ENCODE data around the gene USP48. TPM values are rescaled to one million over a fixed set of nuclear protein-coding genes. Genes with fewer than 3 reads are reported as not detected.

USP48 gene
- total RNA-seq, 4 donors from 2014 or later: 35.4 to 198 (median 50.7) TPM

DNA sequence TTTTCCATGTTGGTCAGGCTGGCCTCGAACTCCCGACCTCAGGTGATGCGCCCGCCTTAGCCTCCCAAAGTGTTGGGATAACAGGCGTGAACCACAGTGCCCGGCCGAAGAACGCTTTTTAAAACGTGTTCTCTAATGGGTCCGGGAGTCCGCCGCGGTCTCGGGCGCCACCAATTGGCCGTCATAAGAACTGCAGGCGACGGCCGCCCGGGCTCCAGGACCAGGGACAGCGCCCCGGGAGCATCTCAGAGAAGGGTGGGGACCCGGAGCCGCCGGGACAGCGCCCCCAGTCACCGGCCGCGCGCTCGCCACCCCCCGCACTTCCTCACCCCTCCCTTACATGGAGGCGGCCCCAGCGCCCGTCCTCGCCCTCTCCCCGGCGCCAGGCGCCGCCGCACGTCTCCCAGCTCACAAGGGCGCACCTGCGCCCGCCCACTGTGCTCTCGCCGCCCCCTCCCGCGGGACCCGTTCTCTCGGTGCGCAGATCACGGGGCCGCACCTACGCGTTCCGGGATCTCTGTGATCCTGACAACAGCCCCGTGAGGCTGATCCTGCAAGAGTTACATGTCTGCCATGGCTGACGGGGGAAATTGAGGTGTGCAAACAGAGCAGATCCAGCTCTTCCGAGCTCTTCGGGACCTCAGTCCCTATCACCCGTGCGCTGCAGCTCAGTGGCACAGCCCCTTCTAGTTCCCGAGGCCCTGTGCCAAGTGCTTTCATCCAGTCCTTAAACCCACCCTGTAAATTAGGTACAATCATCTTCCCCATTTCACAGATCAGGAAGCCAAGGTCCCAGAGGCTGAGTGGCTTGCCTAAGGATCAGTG lies 123.6 kb downstream of the USP48 start:
- H3K27me3 ChIP-seq: no peaks in the 10 kb centered on the region
- DNase-seq: peak; percentile 61 to 89 (median 85)
- peaks cover 0 to 4% (median 2%) of the 10 kb centered on the region in 4 donors for H3K4me1 ChIP-seq
- no peak overlapping the region for H3K27ac ChIP-seq
- H3K4me3 ChIP-seq: peak overlapping the region in 1 of 4 donors; percentile 24
- TF ChIP-seq POLR2A (IDR thresholded peaks at IDR 0.05) (no peak), CTCF (IDR thresholded peaks at IDR 0.05) (peak; percentile 56 to 98 (median 94))
- no peaks in the 10 kb centered on the region for H3K9me3 ChIP-seq
- H3K36me3 ChIP-seq: no peaks in the 10 kb centered on the region

DNA sequence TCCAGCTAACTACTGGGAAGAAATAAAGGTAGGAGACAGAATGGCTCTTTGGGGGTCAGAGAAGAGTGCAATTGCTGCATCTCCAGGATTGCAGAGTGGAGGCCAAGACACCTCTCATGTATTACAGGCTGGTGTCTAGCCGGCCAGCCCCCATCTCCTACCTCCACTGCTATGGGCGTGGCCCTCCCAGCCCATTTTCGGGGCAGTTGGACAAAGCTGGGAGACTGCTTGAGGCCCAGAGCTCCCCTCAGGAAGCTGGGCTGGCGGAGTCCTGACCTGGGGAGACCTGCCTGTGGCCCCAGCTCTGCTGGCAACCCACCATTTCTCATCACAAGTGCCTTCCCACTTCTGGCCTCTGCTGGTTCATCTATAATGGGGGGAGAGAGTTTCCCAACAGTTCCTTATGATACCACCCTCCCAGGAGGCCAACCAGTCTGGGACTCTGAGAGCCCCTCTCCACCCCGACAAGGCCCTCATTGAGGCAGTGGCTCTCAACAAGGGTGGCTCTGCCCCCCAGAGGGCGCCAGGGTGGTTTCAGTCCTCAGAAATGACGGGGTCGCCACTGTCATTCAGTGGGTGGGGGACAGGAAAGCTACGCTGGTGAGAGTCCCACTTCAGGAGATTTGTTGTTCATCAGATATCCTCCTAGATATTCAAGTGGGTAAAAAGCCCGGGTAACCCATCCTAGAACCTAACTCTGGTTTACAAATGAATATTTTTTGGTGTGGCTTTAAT lies 125.3 kb downstream of the USP48 start:
- peak in 1 of 3 donors; percentile 36 for DNase-seq
- no peaks in the 10 kb centered on the region for H3K9me3 ChIP-seq
- no peak overlapping the region for H3K27ac ChIP-seq
- no peaks in the 10 kb centered on the region for H3K36me3 ChIP-seq
- TF ChIP-seq CTCF (IDR thresholded peaks at IDR 0.05): no peak
- no peak for TF ChIP-seq POLR2A (IDR thresholded peaks at IDR 0.05)
- no peak overlapping the region for H3K4me3 ChIP-seq
- peaks cover 0 to 4% (median 2%) of the 10 kb centered on the region in 4 donors for H3K4me1 ChIP-seq
- H3K27me3 ChIP-seq: no peaks in the 10 kb centered on the region

- H3K36me3 ChIP-seq: no peaks in the 10 kb centered on the region
- H3K27me3 ChIP-seq: no peaks in the 10 kb centered on the region
- peaks cover 4 to 11% (median 8%) of the 10 kb centered on the region in 4 donors for H3K4me1 ChIP-seq
- TF ChIP-seq POLR2A (IDR thresholded peaks at IDR 0.05) (no peak), CTCF (IDR thresholded peaks at IDR 0.05) (peak in 1 of 6 experiments; percentile 4)
- H3K4me3 ChIP-seq: no peak overlapping the region
- peak in 1 of 3 donors; percentile 35 for DNase-seq
- no peak overlapping the region for H3K27ac ChIP-seq
- H3K9me3 ChIP-seq: no peaks in the 10 kb centered on the region
Measured at GRCh38 chr1:21655748-21656147, 127.2 kb downstream of the USP48 start.

DNA sequence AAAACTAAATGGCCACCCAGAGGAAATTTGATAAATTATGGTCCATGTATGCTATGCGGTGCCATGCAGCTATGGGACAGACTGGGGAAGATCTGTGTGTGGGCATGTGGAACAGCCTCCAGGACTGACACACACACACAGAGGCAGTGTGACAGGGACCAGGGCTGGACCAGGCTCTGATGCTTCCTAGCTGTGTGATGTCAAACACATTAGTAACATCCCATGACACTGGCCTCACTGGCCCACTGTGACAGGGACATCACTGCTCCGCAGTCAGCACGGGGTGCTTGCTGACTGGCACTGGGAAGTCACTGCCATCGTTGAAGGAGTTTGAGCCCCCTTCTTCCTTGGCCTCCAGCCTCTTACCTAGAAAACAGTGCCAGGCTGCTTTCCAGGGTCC lies 127.7 kb downstream of the USP48 start:
- Histone ChIP-seq H3K27me3 (no peaks in the 10 kb centered on the region), H3K9me3 (no peaks in the 10 kb centered on the region), H3K4me1 (peaks cover 4 to 13% (median 8%) of the 10 kb centered on the region in 4 donors), H3K4me3 (no peak overlapping the region), H3K27ac (no peak overlapping the region), H3K36me3 (no peaks in the 10 kb centered on the region)
- DNase-seq: peak in 1 of 3 donors; percentile 22
- no peak for TF ChIP-seq POLR2A (IDR thresholded peaks at IDR 0.05)
- TF ChIP-seq CTCF (IDR thresholded peaks at IDR 0.05): no peak

GRCh38 chr1:21654209-21654608 lies 128.7 kb downstream of the USP48 start:
- Histone ChIP-seq H3K27ac (no peak overlapping the region), H3K9me3 (no peaks in the 10 kb centered on the region), H3K27me3 (no peaks in the 10 kb centered on the region), H3K4me1 (peaks cover 4 to 9% (median 7%) of the 10 kb centered on the region in 4 donors), H3K36me3 (no peaks in the 10 kb centered on the region), H3K4me3 (no peak overlapping the region)
- no peak for DNase-seq
- no peak for TF ChIP-seq CTCF (IDR thresholded peaks at IDR 0.05)

Measured in Peyer's patch (tissue), 4 donors.